Measurements from ENCODE around the gene TEPSIN.

The TEPSIN gene

GRCh38 chr17:81279278-81280275 lies 40.7 kb upstream of the TEPSIN start:
- no peak for TF ChIP-seq CTCF (IDR thresholded peaks at IDR 0.05; ENCODE audit: low read length)
- TF ChIP-seq EZH2phosphoT487 (IDR thresholded peaks at IDR 0.05; ENCODE audit: low read length): no peak
- no peak for TF ChIP-seq EZH2 (optimal IDR thresholded peaks at IDR 0.05; ENCODE audit: low read depth, low read length)
- no peak for DNase-seq
- H3K9ac ChIP-seq (ENCODE audit: low read length): no peak overlapping the region

GRCh38 chr17:81278831-81279230 lies 40.0 kb upstream of the TEPSIN start:
- H3K79me2 ChIP-seq (ENCODE audit: low read length): peaks cover 8% of the 10 kb centered on the region; the same call in 1 of the 2 replicates
- no peaks in the 10 kb centered on the region for H3K4me1 ChIP-seq (ENCODE audit: low read length)
- H3K27me3 ChIP-seq (replicated peaks; ENCODE audit: insufficient read depth, low read length): no peaks in the 10 kb centered on the region
- H2AFZ ChIP-seq (ENCODE audit: low read length): no peak overlapping the region
- no peaks in the 10 kb centered on the region for H4K20me1 ChIP-seq (ENCODE audit: insufficient read depth, low read length)
- no peaks in the 10 kb centered on the region for H3K9me2 ChIP-seq (replicated peaks; ENCODE audit: insufficient read depth, low read length)
- no peaks in the 10 kb centered on the region for H3K9me3 ChIP-seq (replicated peaks; ENCODE audit: insufficient read depth, low read length)
- no peaks in the 10 kb centered on the region for H3F3A ChIP-seq (ENCODE audit: insufficient read depth, low read length)
- TF ChIP-seq EZH2 (optimal IDR thresholded peaks at IDR 0.05; ENCODE audit: low read depth, low read length): no peak
- no peak for TF ChIP-seq EZH2phosphoT487 (IDR thresholded peaks at IDR 0.05; ENCODE audit: low read length)
- no peak for TF ChIP-seq CTCF (IDR thresholded peaks at IDR 0.05; ENCODE audit: low read length)
- no peak overlapping the region for H3K9ac ChIP-seq (ENCODE audit: low read length)
- H3K4me2 ChIP-seq (ENCODE audit: low read depth, low read length): no peak overlapping the region
- no peak for DNase-seq
- no peak overlapping the region for H3K4me3 ChIP-seq (ENCODE audit: low read length)
- no peaks in the 10 kb centered on the region; the same call in 1 of the 2 replicates for H3K36me3 ChIP-seq (replicated peaks; ENCODE audit: insufficient read depth, low read length)
- no peak overlapping the region for H3K27ac ChIP-seq (ENCODE audit: low read length)

More at GRCh38 chr17:81279278-81280275, 40.7 kb upstream of the TEPSIN start:
- H3K27ac ChIP-seq (ENCODE audit: low read length): no peak overlapping the region
- H3F3A ChIP-seq (ENCODE audit: insufficient read depth, low read length): no peaks in the 10 kb centered on the region
- H3K36me3 ChIP-seq (replicated peaks; ENCODE audit: insufficient read depth, low read length): no peaks in the 10 kb centered on the region; the same call in 1 of the 2 replicates
- H3K4me1 ChIP-seq (ENCODE audit: low read length): no peaks in the 10 kb centered on the region
- H3K9me2 ChIP-seq (replicated peaks; ENCODE audit: insufficient read depth, low read length): no peaks in the 10 kb centered on the region
- H3K79me2 ChIP-seq (ENCODE audit: low read length): peaks cover 12% of the 10 kb centered on the region; the same call in 1 of the 2 replicates
- no peaks in the 10 kb centered on the region for H3K9me3 ChIP-seq (replicated peaks; ENCODE audit: insufficient read depth, low read length)
- no peak overlapping the region for H2AFZ ChIP-seq (ENCODE audit: low read length)
- H4K20me1 ChIP-seq (ENCODE audit: insufficient read depth, low read length): no peaks in the 10 kb centered on the region
- no peak overlapping the region for H3K4me3 ChIP-seq (ENCODE audit: low read length)
- H3K4me2 ChIP-seq (ENCODE audit: low read depth, low read length): no peak overlapping the region
- no peaks in the 10 kb centered on the region for H3K27me3 ChIP-seq (replicated peaks; ENCODE audit: insufficient read depth, low read length)

- H3K9ac ChIP-seq (ENCODE audit: low read length): no peak overlapping the region
- H3K9me3 ChIP-seq (replicated peaks; ENCODE audit: insufficient read depth, low read length): no peaks in the 10 kb centered on the region
- H4K20me1 ChIP-seq (ENCODE audit: insufficient read depth, low read length): no peaks in the 10 kb centered on the region
- no peak overlapping the region for H2AFZ ChIP-seq (ENCODE audit: low read length)
- H3K79me2 ChIP-seq (ENCODE audit: low read length): peaks cover 6% of the 10 kb centered on the region; the same call in 1 of the 2 replicates
- H3K9me2 ChIP-seq (replicated peaks; ENCODE audit: insufficient read depth, low read length): no peaks in the 10 kb centered on the region
- H3K36me3 ChIP-seq (replicated peaks; ENCODE audit: insufficient read depth, low read length): no peaks in the 10 kb centered on the region; the same call in 1 of the 2 replicates
- no peaks in the 10 kb centered on the region for H3K4me1 ChIP-seq (ENCODE audit: low read length)
- H3K27me3 ChIP-seq (replicated peaks; ENCODE audit: insufficient read depth, low read length): no peaks in the 10 kb centered on the region
- H3K4me3 ChIP-seq (ENCODE audit: low read length): no peak overlapping the region
- DNase-seq: no peak
- no peak overlapping the region for H3K4me2 ChIP-seq (ENCODE audit: low read depth, low read length)
- no peak for TF ChIP-seq EZH2phosphoT487 (IDR thresholded peaks at IDR 0.05; ENCODE audit: low read length)
- no peak for TF ChIP-seq EZH2 (optimal IDR thresholded peaks at IDR 0.05; ENCODE audit: low read depth, low read length)
- no peak for TF ChIP-seq CTCF (IDR thresholded peaks at IDR 0.05; ENCODE audit: low read length)
- H3F3A ChIP-seq (ENCODE audit: insufficient read depth, low read length): no peaks in the 10 kb centered on the region
- no peak overlapping the region for H3K27ac ChIP-seq (ENCODE audit: low read length)
Observed at GRCh38 chr17:81277946-81278693, 39.3 kb upstream of the TEPSIN start.
